ENCODE results near the gene APOC4. TPM values are rescaled to one million over a fixed set of nuclear protein-coding genes. Genes with fewer than 3 reads are reported as not detected.

APOC4 gene
- total RNA-seq, 1 donor from 2014 or later: not detected

DNA sequence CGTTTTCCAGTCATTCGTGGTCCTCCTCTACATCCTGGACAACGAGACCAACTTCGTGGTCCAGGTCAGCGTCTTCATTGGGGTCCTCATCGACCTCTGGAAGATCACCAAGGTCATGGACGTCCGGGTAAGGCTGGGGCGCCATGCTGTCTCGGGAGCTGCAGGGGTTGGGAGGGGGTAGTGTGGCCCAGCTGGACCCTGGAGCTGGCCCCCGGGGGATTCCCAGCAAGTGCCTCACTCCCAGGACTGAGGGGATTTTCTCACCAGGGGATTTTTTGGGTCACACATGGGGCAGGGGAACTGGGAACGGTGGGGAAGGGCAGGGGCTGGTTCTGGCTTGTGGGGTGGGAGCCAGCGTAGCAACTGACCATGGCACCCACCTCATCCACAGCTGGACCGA is 48.4 kb downstream of the APOC4 start:
- DNase-seq (ENCODE audit: low spot score in 2 of 2) (no peak), FAIRE-seq (no peak)

DNA sequence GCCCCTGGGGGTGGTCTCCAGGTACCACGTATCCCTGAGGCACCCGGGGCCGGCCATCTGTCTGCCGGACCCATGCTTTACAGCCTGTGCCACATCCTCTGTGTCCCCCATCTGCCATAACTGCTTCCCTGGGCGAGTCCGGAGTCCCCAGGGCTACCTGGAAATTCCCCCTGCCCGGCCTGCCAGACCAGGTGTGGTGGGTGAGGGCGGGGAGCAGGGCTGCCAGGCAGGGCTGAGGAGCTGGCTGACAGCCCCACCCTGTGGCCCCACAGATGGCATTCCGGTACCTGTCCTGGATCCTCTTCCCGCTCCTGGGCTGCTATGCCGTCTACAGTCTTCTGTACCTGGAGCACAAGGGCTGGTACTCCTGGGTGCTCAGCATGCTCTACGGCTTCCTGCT is 48.9 kb downstream of the APOC4 start:
- FAIRE-seq: no peak
- DNase-seq (ENCODE audit: low spot score in 2 of 2): no peak

DNA sequence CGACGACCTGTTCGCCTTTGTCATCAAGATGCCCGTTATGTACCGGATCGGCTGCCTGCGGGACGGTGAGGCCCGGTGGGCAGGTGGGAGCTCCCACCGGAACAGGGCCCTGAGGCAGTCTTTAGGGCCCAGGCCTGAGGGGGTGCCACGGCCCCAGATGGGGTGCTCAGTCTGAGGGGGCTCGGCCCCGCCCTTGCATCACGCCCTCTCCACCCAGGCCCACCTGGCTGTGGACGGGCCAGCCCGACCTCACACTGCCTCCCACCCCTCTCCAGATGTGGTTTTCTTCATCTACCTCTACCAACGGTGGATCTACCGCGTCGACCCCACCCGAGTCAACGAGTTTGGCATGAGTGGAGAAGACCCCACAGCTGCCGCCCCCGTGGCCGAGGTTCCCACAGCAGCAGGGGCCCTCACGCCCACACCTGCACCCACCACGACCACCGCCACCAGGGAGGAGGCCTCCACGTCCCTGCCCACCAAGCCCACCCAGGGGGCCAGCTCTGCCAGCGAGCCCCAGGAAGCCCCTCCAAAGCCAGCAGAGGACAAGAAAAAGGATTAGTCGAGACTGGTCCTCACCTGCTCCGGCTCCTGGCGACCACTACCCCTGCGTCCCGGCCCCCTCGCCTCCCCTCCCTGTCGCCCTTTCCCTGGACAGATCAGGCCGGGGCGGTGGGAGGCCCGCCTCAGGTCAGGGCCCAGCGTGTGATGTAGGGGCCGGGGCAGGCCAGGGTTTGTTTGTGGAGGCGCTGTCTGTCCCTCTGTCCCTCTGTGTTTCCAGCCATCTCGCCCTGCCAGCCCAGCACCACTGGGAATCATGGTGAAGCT is 50.5 kb downstream of the APOC4 start:
- DNase-seq (ENCODE audit: low spot score in 2 of 2) (no peak), FAIRE-seq (no peak)

DNA sequence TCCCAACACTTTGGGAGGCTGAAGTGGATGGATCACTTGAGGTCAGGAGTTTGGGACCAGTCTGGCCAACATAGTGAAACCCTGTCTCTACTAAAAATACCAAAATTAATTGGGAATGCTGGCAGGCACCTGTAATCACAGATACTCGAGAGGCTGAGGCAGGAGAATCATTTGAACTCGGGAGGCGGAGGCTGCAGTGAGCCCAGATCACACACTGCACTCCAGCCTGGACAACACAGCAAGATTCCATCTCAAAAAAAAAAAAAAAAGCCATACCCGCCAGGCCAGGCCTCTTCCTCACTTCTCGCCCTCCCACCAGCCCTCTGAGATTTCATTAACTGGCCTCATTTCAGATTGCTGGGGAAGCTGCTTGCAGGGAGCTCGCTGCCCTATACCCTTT is 51.5 kb downstream of the APOC4 start:
- FAIRE-seq: no peak
- DNase-seq (ENCODE audit: low spot score in 2 of 2): no peak

DNA sequence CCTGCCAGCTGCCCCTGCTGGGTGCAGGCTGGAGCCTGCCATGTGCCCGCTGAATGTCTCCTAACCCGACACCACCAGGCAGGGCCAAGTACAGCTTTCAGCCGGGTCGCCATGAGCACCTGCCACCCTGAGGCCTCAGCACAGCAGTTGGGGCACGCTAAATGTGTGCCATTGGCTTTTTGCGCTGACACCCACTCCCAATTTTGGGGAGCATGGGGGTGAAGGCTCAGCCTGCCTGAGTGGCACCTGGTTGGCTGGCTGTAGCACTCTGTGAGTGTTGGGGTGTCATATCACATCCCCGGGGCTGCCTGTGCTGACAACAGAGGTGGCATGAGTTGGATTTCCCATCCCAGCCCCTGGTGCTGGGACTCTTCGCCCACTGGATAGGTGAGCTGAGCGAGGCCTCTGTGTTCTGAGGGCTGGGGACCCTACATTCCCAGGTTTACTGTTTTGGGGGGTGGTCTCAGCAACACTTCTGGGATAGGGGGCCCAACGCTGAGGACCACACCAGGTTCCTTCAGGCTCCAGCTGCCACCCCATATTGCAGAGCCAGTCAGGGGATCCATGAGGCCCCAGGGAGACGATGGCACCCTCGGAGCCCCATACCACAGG is 52.0 kb downstream of the APOC4 start:
- no peak for DNase-seq (ENCODE audit: low spot score in 2 of 2)
- FAIRE-seq: no peak

Other genes with a start within 250 kb of the APOC4 start
- gene CEACAM16, start 243.1 kb upstream of the APOC4 start, total RNA-seq: not detected
- 0.41 TPM for gene BCL3, start 193.5 kb upstream of the APOC4 start, total RNA-seq
- gene CBLC, start 164.3 kb upstream of the APOC4 start, total RNA-seq: not detected
- gene BCAM, start 133.1 kb upstream of the APOC4 start, total RNA-seq: 5.7 TPM
- 26.1 TPM for gene NECTIN2, start 95.9 kb upstream of the APOC4 start, total RNA-seq
- gene TOMM40, start 51.0 kb upstream of the APOC4 start, total RNA-seq: 30.6 TPM
- gene APOE, start 36.4 kb upstream of the APOC4 start, total RNA-seq: 77.0 TPM
- gene APOC1, start 27.6 kb upstream of the APOC4 start, total RNA-seq: 2.9 TPM
- gene APOC2, start 3.8 kb downstream of the APOC4 start, total RNA-seq: 0.41 TPM
- 35.1 TPM for gene CLPTM1, start 13.1 kb downstream of the APOC4 start, total RNA-seq
- 0.41 TPM for gene RELB, start 59.2 kb downstream of the APOC4 start, total RNA-seq
- 5.3 TPM for gene CLASRP, start 96.8 kb downstream of the APOC4 start, total RNA-seq
- under 0.01 TPM for gene ZNF296, start 134.2 kb downstream of the APOC4 start, total RNA-seq
- gene GEMIN7, start 137.0 kb downstream of the APOC4 start, total RNA-seq: 11.8 TPM
- gene PPP1R37, start 150.9 kb downstream of the APOC4 start, total RNA-seq: 24.1 TPM
- gene NKPD1, start 218.7 kb downstream of the APOC4 start, total RNA-seq: 1.2 TPM
- gene TRAPPC6A, start 236.0 kb downstream of the APOC4 start, total RNA-seq: 2.9 TPM
- gene BLOC1S3, start 236.5 kb downstream of the APOC4 start, total RNA-seq: 3.3 TPM

Measured in frontal cortex (tissue), 4 donors.